Lower leg skin (tissue), 3 donors: Measurements from ENCODE around the gene GABARAP.

Source experiments
- CTCF ChIP-seq, 3 donors: fragments of 450-650 bp; IDR thresholded peaks; one replicate each; pipeline ENCODE4 v1.5.1; 2016; ENCODE audit warnings: antibody characterized with exemption in 3 of 3, mild to moderate bottlenecking in 3 of 3, moderate library complexity in 2 of 3
- POLR2A ChIP-seq, 2 donors: fragments of 450-650 bp; IDR thresholded peaks; one replicate each; pipeline ENCODE4 v1.6.1; 2016 to 2017; ENCODE audit warnings: antibody characterized with exemption in 2 of 2, mild to moderate bottlenecking in 1 of 2, moderate library complexity in 1 of 2

- TF ChIP-seq CTCF (IDR thresholded peaks at IDR 0.05) (no peak), POLR2A (IDR thresholded peaks at IDR 0.05) (no peak)
Observed at GRCh38 chr17:7191069-7191468, 51.2 kb downstream of the GABARAP start.
